Left ventricle myocardium superior (tissue), 1 donor: Measurements from ENCODE around the gene RNU6-1. TPM values are rescaled to one million over a fixed set of nuclear protein-coding genes. Genes with fewer than 3 reads are reported as not detected.

Source experiments
- total RNA-seq: library from RNA; stranded (reverse); fragmentation: NEBNext Ultra II Directional; extraction: Animal tissue kit (Norgen Biotek cat#: 25700); gene quantifications from one replicate; pipeline ENCODE4 v1.2.1, GENCODE V29; 2021
- donor health status: DM: no; HTN: yes; CAD: no; lungs with severe emphysema.

Gene RNU6-1
- total RNA-seq, 1 donor from 2014 or later = not detected

Other genes starting within 250 kb of the RNU6-1 start
- 0.07 TPM for gene SKOR1, start 14.5 kb downstream of the RNU6-1 start, total RNA-seq
- 27.2 TPM for gene PIAS1, start 214.3 kb upstream of the RNU6-1 start, total RNA-seq